HepG2 (cell line): ENCODE data around the gene DEDD2. TPM values are rescaled to one million over a fixed set of nuclear protein-coding genes. Genes with fewer than 3 reads are reported as not detected.
A peak's percentile ranks its signal among the peaks of the same experiment; 100 is the strongest.

Experiments used
- ATAC-seq: fragments of 200-7000 bp; cut with Tn5 transposase; 3 replicates; pipeline ENCODE4 v1.9.1; 2020; ENCODE audit warnings: mild to moderate bottlenecking, moderate library complexity
- BruUV-seq: library from RNA; stranded (reverse); fragments of 400-500 nt; replicated peaks from 2 replicates; lab custom pipeline; 2021; lab: Mats Ljungman, UMichigan
- CTCF ChIA-PET: fragments of 300-600 bp; formaldehyde crosslinking; extraction: SDS; loops from one replicate; lab custom pipeline; 2021; ENCODE audit warnings: low total read pairs, inconsistent platforms, low intra/inter-chr PET ratio; lab: Yijun Ruan, JAX
- POLR2A ChIA-PET: fragments of 350-600 bp; sonication (Branson Sonifier 250); formaldehyde crosslinking; loops from one replicate; lab custom pipeline; 2020; ENCODE audit warnings: antibody characterized with exemption, inconsistent platforms; lab: Yijun Ruan, JAX
- DNase-seq: peaks from one replicate; pipeline ENCODE4 v3.0.0-alpha.2; 2015; ENCODE audit warnings: low spot score
- FAIRE-seq: peaks from 3 replicates; lab custom pipeline; 2011; peaks lifted over from hg19 to GRCh38; lab: Jason Lieb, UNC
- H2AFZ ChIP-seq: one replicate; pipeline ENCODE4 v1.6.1; 2011; ENCODE audit warnings: low read length, inconsistent platforms
- H3K27ac ChIP-seq: fragments of 300-600 bp; 3 replicates; pipeline ENCODE4 v1.8.0; 2011; ENCODE audit warnings: mixed run types, mild to moderate bottlenecking, mixed read lengths, low read length, inconsistent platforms; ENCODE audit not compliant: insufficient read depth; ENCODE audit errors: extremely low read length
- H3K27me3 ChIP-seq, 2 experiments: fragments of 200-600 bp in 1 of 2; 2 replicates in 1 of 2; 3 replicates in 1 of 2; pipeline versions ENCODE4 v1.6.0 to v1.8.0; 2011; ENCODE audit warnings: low read length in 2 of 2, mild to moderate bottlenecking in 2 of 2, moderate library complexity in 2 of 2, inconsistent platforms in 1 of 2; ENCODE audit not compliant: insufficient read depth in 2 of 2, control insufficient read depth in 1 of 2
- H3K36me3 ChIP-seq, 2 experiments: fragments of 200-600 bp in 1 of 2; replicated peaks in 1 of 2; 2 replicates in 1 of 2; 3 replicates in 1 of 2; pipeline versions ENCODE4 v1.5.1 to v1.8.0; 2011; ENCODE audit warnings: low read length in 2 of 2, inconsistent platforms in 1 of 2; ENCODE audit not compliant: insufficient read depth in 2 of 2, control insufficient read depth in 1 of 2
- H3K4me1 ChIP-seq: 2 replicates; pipeline ENCODE4 v1.5.1; 2012; ENCODE audit warnings: low read length, inconsistent platforms; ENCODE audit not compliant: insufficient read depth
- H3K4me2 ChIP-seq: 2 replicates; pipeline ENCODE4 v1.6.0; 2011; ENCODE audit warnings: low read depth, low read length, inconsistent platforms
- H3K4me3 ChIP-seq, 3 experiments: fragments of 200-600 bp in 1 of 3; sonication (generic), shearing (Covaris generic) in 1 of 3; replicated peaks in 1 of 3; 2 replicates each; pipeline ENCODE4 v1.5.1; 2011 to 2016; ENCODE audit warnings: low read length in 3 of 3, inconsistent platforms in 2 of 3, low read depth in 2 of 3, mild to moderate bottlenecking in 2 of 3, control low read depth in 1 of 3, mixed read lengths in 1 of 3; ENCODE audit not compliant: insufficient read depth in 1 of 3
- H3K79me2 ChIP-seq: one replicate; pipeline ENCODE4 v1.6.1; 2011; ENCODE audit warnings: low read length, inconsistent platforms; ENCODE audit not compliant: insufficient read depth
- H3K9ac ChIP-seq: 2 replicates; pipeline ENCODE4 v1.6.0; 2011; ENCODE audit warnings: mild to moderate bottlenecking, low read depth, low read length, inconsistent platforms; ENCODE audit not compliant: insufficient read depth
- H3K9me3 ChIP-seq: 2 replicates; pipeline ENCODE4 v1.5.1; 2012; ENCODE audit warnings: mild to moderate bottlenecking, low read length
- H4K20me1 ChIP-seq: 2 replicates; pipeline ENCODE4 v1.6.0; 2011; ENCODE audit warnings: inconsistent platforms, mild to moderate bottlenecking, low read length, moderate library complexity; ENCODE audit not compliant: insufficient read depth
- LCORL ChIP-seq, 2 experiments: fragments of 450-650 bp in 1 of 2; sonication (generic) in 1 of 2; formaldehyde crosslinking in 1 of 2; IDR thresholded peaks; 2 replicates each; pipeline versions ENCODE4 v1.5.0 to v1.6.1; 2017 to 2020; ENCODE audit warnings: antibody characterized with exemption in 1 of 2, missing genetic modification reagents in 1 of 2
- MATR3 ChIP-seq: sonication (generic); formaldehyde crosslinking; IDR thresholded peaks from 2 replicates; pipeline ENCODE4 v1.4.0; 2020; ENCODE audit warnings: missing genetic modification reagents
- MNT ChIP-seq: fragments of 450-650 bp; IDR thresholded peaks from 2 replicates; pipeline ENCODE4 v1.6.1; 2016
- PPARG ChIP-seq: conservative IDR thresholded peaks from 2 replicates; pipeline ENCODE4 v1.6.1; 2016; ENCODE audit warnings: missing biosample characterization, missing genetic modification reagents
- TBX2 ChIP-seq: sonication (generic); formaldehyde crosslinking; IDR thresholded peaks from 2 replicates; pipeline ENCODE4 v1.5.0; 2020; ENCODE audit warnings: missing genetic modification reagents, mild to moderate bottlenecking, borderline replicate concordance
- ZFP90 ChIP-seq: sonication (generic); formaldehyde crosslinking; IDR thresholded peaks from 2 replicates; pipeline ENCODE4 v1.8.0; 2022; ENCODE audit warnings: missing genetic modification reagents, mild to moderate bottlenecking, inconsistent platforms, borderline replicate concordance
- ZNF784 ChIP-seq: sonication (generic); formaldehyde crosslinking; IDR thresholded peaks from 2 replicates; pipeline ENCODE4 v1.5.1; 2020; ENCODE audit warnings: missing genetic modification reagents, mild to moderate bottlenecking, borderline replicate concordance
- ZSCAN29 ChIP-seq: sonication (generic); formaldehyde crosslinking; conservative IDR thresholded peaks from 2 replicates; pipeline ENCODE4 v1.4.0; 2020; ENCODE audit warnings: mild to moderate bottlenecking, missing genetic modification reagents
- ZSCAN30 ChIP-seq: sonication (generic); formaldehyde crosslinking; IDR thresholded peaks from 2 replicates; pipeline ENCODE4 v1.5.0; 2020; ENCODE audit warnings: mild to moderate bottlenecking, missing genetic modification reagents
- WGBS: methylation state at CpG from one replicate; pipeline ENCODE4 v1.1.6; 2017; ENCODE audit warnings: low lambda C conversion rate; 5-methylcytosine and 5-hydroxymethylcytosine counted together
- in situ Hi-C: cut with HindIII; loops from 2 replicates; pipeline ENCODE4 v1.10.0; 2017; ENCODE audit warnings: low pct_unique_long_range_greater_than_20kb; ENCODE audit not compliant: extremely low pct_ligation_motif_present
- intact Hi-C: fragments of 100-400 bp; cut with micrococcal nuclease; formaldehyde crosslinking; loops from one replicate; pipeline ENCODE4 v1.10.0; 2022; ENCODE audit not compliant: unreplicated experiment
- polyA plus RNA-seq, 8 experiments: library from polyadenylated mRNA; depleted of rRNA in 3 of 8; stranded (reverse) in 7 of 8; unstranded in 1 of 8; fragments of >200 nt; fragmentation: Illumina TruSeq in 4 of 8; extraction: Trizol in 4 of 8; gene quantifications; 2 replicates each; pipeline versions ENCODE4 v1.2.1 to v1.2.3, GENCODE V29; 2011 to 2016; ENCODE audit warnings: low read depth in 4 of 8, missing spikeins in 1 of 8, mixed read lengths in 1 of 8; ENCODE audit not compliant: insufficient read depth in 1 of 8
- total RNA-seq, 5 experiments: library from RNA; depleted of rRNA; stranded (reverse); fragments of >200 nt; fragmentation: Illumina TruSeq; extraction: Trizol; gene quantifications; 2 replicates each; pipeline ENCODE4 v1.2.3, GENCODE V29; 2016; ENCODE audit warnings: low read depth in 1 of 5

Gene DEDD2
- total and polyA plus RNA-seq, 2 of the 13 experiments (the other 11 are each of a cell fraction or from before 2014, with no cell fraction given): 19.2 to 24.7 TPM

- TF ChIP-seq MNT (0 out of 2 replicates have a peak, but pooled peaks have one; percentile 3), PPARG (peak; percentile 64; the same call in 1 of the 2 replicates)
Observed at GRCh38 chr19:42191855-42192254, 25.6 kb downstream of the DEDD2 start (continued).

GRCh38 chr19:42191330-42191729, 26.1 kb downstream of the DEDD2 start:
- in situ Hi-C loops (no loop called here), intact Hi-C loops (no loop called here)
- H3K9ac ChIP-seq: no peak overlapping the region
- POLR2A ChIA-PET: interaction anchor here (1.2 kb wide), 1 partner anchor 25 kb away, joined by 3 read pairs; no protein-coding TSS in a partner anchor
- no TSS peak for BruUV-seq
- H3K4me3 ChIP-seq: no peak overlapping the region
- WGBS: 41% methylated on average over 1 of the region's 1 CpG
- no peaks in the 10 kb centered on the region for H3K79me2 ChIP-seq
- no peaks in the 10 kb centered on the region for H3K36me3 ChIP-seq
- H3K27me3 ChIP-seq: peaks cover 5 to 19% of the 10 kb centered on the region in 2 experiments; a peak in 3 of 5 replicates
- H2AFZ ChIP-seq: no peak overlapping the region
- FAIRE-seq (no peak), ATAC-seq (no peak), DNase-seq (no peak)
- H3K4me2 ChIP-seq: no peak overlapping the region
- TF ChIP-seq ZNF784 (no peak), ZSCAN30 (CRISPR knock-in tag) (no peak), LCORL (IDR thresholded peaks at IDR 0.05) (no peak), LCORL (CRISPR knock-in tag; IDR thresholded peaks at IDR 0.05) (no peak), MATR3 (CRISPR knock-in tag) (no peak), ZSCAN29 (CRISPR knock-in tag) (no peak), ZFP90 (CRISPR knock-in tag) (no peak), TBX2 (CRISPR knock-in tag) (no peak)
- H4K20me1 ChIP-seq: no peaks in the 10 kb centered on the region
- H3K27ac ChIP-seq: no peak overlapping the region
- peaks cover 9% of the 10 kb centered on the region; the same call in 1 of the 2 replicates for H3K4me1 ChIP-seq
- CTCF ChIA-PET: no interaction called here
- H3K9me3 ChIP-seq: peaks cover 4% of the 10 kb centered on the region; the same call in 1 of the 2 replicates
